ENCODE data around the gene ATP8A2.

Gene ATP8A2

GRCh38 chr13:26046639-26047038, 674.9 kb downstream of the ATP8A2 start:
- no peak overlapping the region for H3K4me3 ChIP-seq (ENCODE audit: extremely low read depth, insufficient read depth, low read length, poor library complexity, severe bottlenecking)

GRCh38 chr13:26047040-26047439, 675.3 kb downstream of the ATP8A2 start:
- Histone ChIP-seq H3K36me3 (ENCODE audit: control insufficient read depth, insufficient read depth, low read length) (no peaks in the 10 kb centered on the region), H3K27ac (ENCODE audit: low read depth, low read length, severe bottlenecking) (no peak overlapping the region), H3K9me3 (ENCODE audit: control insufficient read depth, low read length) (no peaks in the 10 kb centered on the region), H3K4me1 (ENCODE audit: control insufficient read depth, insufficient read depth, low read length, poor library complexity, severe bottlenecking) (peaks cover 7% of the 10 kb centered on the region), H3K4me3 (ENCODE audit: extremely low read depth, insufficient read depth, low read length, poor library complexity, severe bottlenecking) (no peak overlapping the region)
- WGBS, 2 experiments (ENCODE audit: insufficient coverage in 2 of 2), result 90 to 93% methylated on average over 2 to 3 of the region's 4 CpGs

More at GRCh38 chr13:26046639-26047038, 674.9 kb downstream of the ATP8A2 start:
- no peaks in the 10 kb centered on the region for H3K9me3 ChIP-seq (ENCODE audit: control insufficient read depth, low read length)
- H3K4me1 ChIP-seq (ENCODE audit: control insufficient read depth, insufficient read depth, low read length, poor library complexity, severe bottlenecking), result peaks cover 7% of the 10 kb centered on the region
- no peaks in the 10 kb centered on the region for H3K36me3 ChIP-seq (ENCODE audit: control insufficient read depth, insufficient read depth, low read length)
- H3K27ac ChIP-seq (ENCODE audit: low read depth, low read length, severe bottlenecking), result no peak overlapping the region
- WGBS, 2 experiments (ENCODE audit: insufficient coverage in 2 of 2), result 84 to 95% methylated on average over 16 of the region's 16 CpGs

GRCh38 chr13:26048741-26049140, 677.0 kb downstream of the ATP8A2 start:
- H3K27ac ChIP-seq (ENCODE audit: low read depth, low read length, severe bottlenecking), result no peak overlapping the region
- 100% methylated on average over 1 of the region's 4 CpGs; no CpG with 5 or more reads in 1 of the 2 experiments for WGBS, 2 experiments (ENCODE audit: insufficient coverage in 2 of 2)
- no peaks in the 10 kb centered on the region for H3K9me3 ChIP-seq (ENCODE audit: control insufficient read depth, low read length)
- peaks cover 7% of the 10 kb centered on the region for H3K4me1 ChIP-seq (ENCODE audit: control insufficient read depth, insufficient read depth, low read length, poor library complexity, severe bottlenecking)
- H3K4me3 ChIP-seq (ENCODE audit: extremely low read depth, insufficient read depth, low read length, poor library complexity, severe bottlenecking), result no peak overlapping the region
- H3K36me3 ChIP-seq (ENCODE audit: control insufficient read depth, insufficient read depth, low read length), result no peaks in the 10 kb centered on the region

GRCh38 chr13:26050568-26051230, 678.9 kb downstream of the ATP8A2 start:
- H3K36me3 ChIP-seq (ENCODE audit: control insufficient read depth, insufficient read depth, low read length), result no peaks in the 10 kb centered on the region
- H3K27ac ChIP-seq (ENCODE audit: low read depth, low read length, severe bottlenecking), result no peak overlapping the region
- WGBS, 2 experiments (ENCODE audit: insufficient coverage in 2 of 2), result 2 to 3% methylated on average over 63 to 80 of the region's 82 CpGs
- H3K4me1 ChIP-seq (ENCODE audit: control insufficient read depth, insufficient read depth, low read length, poor library complexity, severe bottlenecking), result peaks cover 7% of the 10 kb centered on the region
- H3K4me3 ChIP-seq (ENCODE audit: extremely low read depth, insufficient read depth, low read length, poor library complexity, severe bottlenecking), result peak overlapping the region; percentile 40
- H3K9me3 ChIP-seq (ENCODE audit: control insufficient read depth, low read length), result no peaks in the 10 kb centered on the region

- peaks cover 7% of the 10 kb centered on the region for H3K4me1 ChIP-seq (ENCODE audit: control insufficient read depth, insufficient read depth, low read length, poor library complexity, severe bottlenecking)
- no peaks in the 10 kb centered on the region for H3K36me3 ChIP-seq (ENCODE audit: control insufficient read depth, insufficient read depth, low read length)
- WGBS, 2 experiments (ENCODE audit: insufficient coverage in 2 of 2), result 0 to 2% methylated on average over 41 to 43 of the region's 45 CpGs
- H3K27ac ChIP-seq (ENCODE audit: low read depth, low read length, severe bottlenecking), result no peak overlapping the region
- H3K9me3 ChIP-seq (ENCODE audit: control insufficient read depth, low read length), result no peaks in the 10 kb centered on the region
- peak overlapping the region; percentile 40 for H3K4me3 ChIP-seq (ENCODE audit: extremely low read depth, insufficient read depth, low read length, poor library complexity, severe bottlenecking)
These were observed 679.5 kb downstream of the ATP8A2 start for GRCh38 chr13:26051231-26051656.

- H3K36me3 ChIP-seq (ENCODE audit: control insufficient read depth, insufficient read depth, low read length), result no peaks in the 10 kb centered on the region
- H3K9me3 ChIP-seq (ENCODE audit: control insufficient read depth, low read length), result no peaks in the 10 kb centered on the region
- H3K4me1 ChIP-seq (ENCODE audit: control insufficient read depth, insufficient read depth, low read length, poor library complexity, severe bottlenecking), result peaks cover 7% of the 10 kb centered on the region
- H3K27ac ChIP-seq (ENCODE audit: low read depth, low read length, severe bottlenecking), result no peak within 1 kb of the TSS
- 5% methylated on average over 33 to 45 of the region's 72 CpGs for WGBS, 2 experiments (ENCODE audit: insufficient coverage in 2 of 2)
- H3K4me3 ChIP-seq (ENCODE audit: extremely low read depth, insufficient read depth, low read length, poor library complexity, severe bottlenecking), result peak within 1 kb of the TSS; percentile 40
These were observed 680.0 kb downstream of the ATP8A2 start, which contains the start of gene SHISA2 for GRCh38 chr13:26051657-26052311. SHISA2 (minus strand) TSS chr13:26052016; CDS start chr13:26050975, 1,041 bp downstream.

GRCh38 chr13:26052337-26052736, 680.6 kb downstream of the ATP8A2 start:
- H3K4me1 ChIP-seq (ENCODE audit: control insufficient read depth, insufficient read depth, low read length, poor library complexity, severe bottlenecking), result peaks cover 7% of the 10 kb centered on the region
- no peaks in the 10 kb centered on the region for H3K36me3 ChIP-seq (ENCODE audit: control insufficient read depth, insufficient read depth, low read length)
- 79 to 82% methylated on average over 10 of the region's 10 CpGs for WGBS, 2 experiments (ENCODE audit: insufficient coverage in 2 of 2)
- H3K27ac ChIP-seq (ENCODE audit: low read depth, low read length, severe bottlenecking), result no peak overlapping the region
- no peaks in the 10 kb centered on the region for H3K9me3 ChIP-seq (ENCODE audit: control insufficient read depth, low read length)
- peak overlapping the region; percentile 40 for H3K4me3 ChIP-seq (ENCODE audit: extremely low read depth, insufficient read depth, low read length, poor library complexity, severe bottlenecking)

- WGBS, 2 experiments (ENCODE audit: insufficient coverage in 2 of 2), result 75 to 96% methylated on average over 3 to 5 of the region's 6 CpGs
- no peaks in the 10 kb centered on the region for H3K36me3 ChIP-seq (ENCODE audit: control insufficient read depth, insufficient read depth, low read length)
These were observed 681.7 kb downstream of the ATP8A2 start for GRCh38 chr13:26053418-26053980.

GRCh38 chr13:26054896-26055295, 683.1 kb downstream of the ATP8A2 start:
- no peaks in the 10 kb centered on the region for H3K9me3 ChIP-seq (ENCODE audit: control insufficient read depth, low read length)
- H3K36me3 ChIP-seq (ENCODE audit: control insufficient read depth, insufficient read depth, low read length), result no peaks in the 10 kb centered on the region
- no peak overlapping the region for H3K27ac ChIP-seq (ENCODE audit: low read depth, low read length, severe bottlenecking)
- peaks cover 3% of the 10 kb centered on the region for H3K4me1 ChIP-seq (ENCODE audit: control insufficient read depth, insufficient read depth, low read length, poor library complexity, severe bottlenecking)
- H3K4me3 ChIP-seq (ENCODE audit: extremely low read depth, insufficient read depth, low read length, poor library complexity, severe bottlenecking), result no peak overlapping the region

More at GRCh38 chr13:26053418-26053980, 681.7 kb downstream of the ATP8A2 start:
- Histone ChIP-seq H3K4me1 (ENCODE audit: control insufficient read depth, insufficient read depth, low read length, poor library complexity, severe bottlenecking) (peaks cover 7% of the 10 kb centered on the region), H3K27ac (ENCODE audit: low read depth, low read length, severe bottlenecking) (no peak overlapping the region), H3K9me3 (ENCODE audit: control insufficient read depth, low read length) (no peaks in the 10 kb centered on the region), H3K4me3 (ENCODE audit: extremely low read depth, insufficient read depth, low read length, poor library complexity, severe bottlenecking) (no peak overlapping the region)

GRCh38 chr13:26058704-26059103, 686.9 kb downstream of the ATP8A2 start:
- Histone ChIP-seq H3K36me3 (ENCODE audit: control insufficient read depth, insufficient read depth, low read length) (no peaks in the 10 kb centered on the region), H3K4me1 (ENCODE audit: control insufficient read depth, insufficient read depth, low read length, poor library complexity, severe bottlenecking) (no peaks in the 10 kb centered on the region), H3K9me3 (ENCODE audit: control insufficient read depth, low read length) (no peaks in the 10 kb centered on the region), H3K27ac (ENCODE audit: low read depth, low read length, severe bottlenecking) (no peak overlapping the region), H3K4me3 (ENCODE audit: extremely low read depth, insufficient read depth, low read length, poor library complexity, severe bottlenecking) (no peak overlapping the region)
- WGBS, 2 experiments (ENCODE audit: insufficient coverage in 2 of 2), result 83 to 93% methylated on average over 5 of the region's 6 CpGs

Measured in mesodermal cell (in vitro differentiated cells).